Measurements from ENCODE around the gene TXNL4A. TPM values are rescaled to one million over a fixed set of nuclear protein-coding genes. Genes with fewer than 3 reads are reported as not detected.

Gene TXNL4A
- polyA plus RNA-seq, 1 of the 3 experiments (the other 2 are of a cell fraction): 158 TPM

GRCh38 chr18:79983253-79983652 is 5.1 kb downstream of the TXNL4A start:
- Histone ChIP-seq H3K9ac (no peak overlapping the region), H3K4me2 (no peak overlapping the region), H3K9me3 (no peaks in the 10 kb centered on the region), H4K20me1 (ENCODE audit: insufficient read depth) (peaks cover 92% of the 10 kb centered on the region), H2AFZ (ENCODE audit: low read depth) (no peak overlapping the region), H3K79me2 (ENCODE audit: insufficient read depth) (peaks cover 100% of the 10 kb centered on the region), H3K4me1 (ENCODE audit: control insufficient read depth in 1 of 2, insufficient read depth in 2 of 2, low read depth in 1 of 2, low read length in 1 of 2) (peaks cover 4 to 10% of the 10 kb centered on the region in 2 experiments; a peak in 2 of 4 replicates), H3F3A (replicated peaks; ENCODE audit: insufficient read depth) (no peaks in the 10 kb centered on the region), H3K36me3 (replicated peaks in 1 of 2; ENCODE audit: control insufficient read depth in 1 of 2, insufficient read depth in 2 of 2, low read length in 1 of 2) (peaks cover 4 to 27% of the 10 kb centered on the region in 2 experiments), H3K27me3 (ENCODE audit: insufficient read depth) (no peaks in the 10 kb centered on the region), H3K4me3 (ENCODE audit: low read depth in 2 of 2, low read length in 1 of 2) (no peak overlapping the region), H3K27ac (ENCODE audit: low read depth in 2 of 2, low read length in 1 of 2) (no peak overlapping the region), H3K9me2 (no peaks in the 10 kb centered on the region)
- no peak for DNase-seq
- ChIA-PET CTCF (interaction anchor here (1.1 kb wide), 1 partner anchor 12 kb away, joined by 3 read pairs; no protein-coding TSS in a partner anchor), POLR2A (no interaction called here)
- 100% methylated on average over 4 of the region's 4 CpGs for WGBS (ENCODE audit: low lambda C conversion rate)
- TF ChIP-seq CTCF (IDR thresholded peaks at IDR 0.05) (no peak), RFX5 (IDR thresholded peaks at IDR 0.05; ENCODE audit: low read length) (no peak), SIN3A (IDR thresholded peaks at IDR 0.05; ENCODE audit: borderline replicate concordance, low read depth, low read length) (no peak), GATA2 (CRISPR knock-in tag; IDR thresholded peaks at IDR 0.05) (no peak), MEF2A (IDR thresholded peaks at IDR 0.05; ENCODE audit: borderline replicate concordance, low read depth) (no peak), EZH2phosphoT487 (IDR thresholded peaks at IDR 0.05; ENCODE audit: borderline replicate concordance, low read depth) (no peak), NRF1 (IDR thresholded peaks at IDR 0.05; ENCODE audit: low read depth, low read length) (no peak), MAX (IDR thresholded peaks at IDR 0.05; ENCODE audit: low read depth) (no peak), TAF1 (IDR thresholded peaks at IDR 0.05; ENCODE audit: borderline replicate concordance, low read depth, low read length) (no peak), TCF12 (IDR thresholded peaks at IDR 0.05) (no peak), POLR2AphosphoS5 (IDR thresholded peaks at IDR 0.05; ENCODE audit: low read depth, low read length) (no peak), FOSL2 (IDR thresholded peaks at IDR 0.05; ENCODE audit: borderline replicate concordance, low read depth) (no peak), MXI1 (IDR thresholded peaks at IDR 0.05; ENCODE audit: low read depth, low read length) (no peak), EP300 (IDR thresholded peaks at IDR 0.05; ENCODE audit: borderline replicate concordance in 1 of 2, low read depth in 1 of 2, low read length in 1 of 2) (no peak), IRF3 (IDR thresholded peaks at IDR 0.05; ENCODE audit: low read depth, low read length) (no peak), GABPA (IDR thresholded peaks at IDR 0.05; ENCODE audit: low read depth) (no peak), ELF1 (IDR thresholded peaks at IDR 0.05) (no peak), FOXM1 (IDR thresholded peaks at IDR 0.05; ENCODE audit: low read depth) (no peak)

Data from SK-N-SH (cell line).